HUES64 (cell line): ENCODE measurements around the gene SMIM45.

Source experiments
- H3K27ac ChIP-seq: 2 replicates; pipeline ENCODE4 v1.7.0; 2013; ENCODE audit warnings: low read depth, low read length, inconsistent platforms
- H3K27me3 ChIP-seq: 2 replicates; pipeline ENCODE4 v1.6.1; 2013; ENCODE audit warnings: mild to moderate bottlenecking, low read length; ENCODE audit not compliant: insufficient read depth
- H3K36me3 ChIP-seq: 2 replicates; pipeline ENCODE4 v1.6.1; 2013; ENCODE audit warnings: mild to moderate bottlenecking, low read length; ENCODE audit not compliant: insufficient read depth
- H3K4me1 ChIP-seq: 2 replicates; pipeline ENCODE4 v1.6.1; 2013; ENCODE audit warnings: mild to moderate bottlenecking, low read length, moderate library complexity; ENCODE audit not compliant: insufficient read depth
- H3K4me3 ChIP-seq: 2 replicates; pipeline ENCODE4 v1.5.1; 2013; ENCODE audit warnings: mild to moderate bottlenecking, low read length, moderate library complexity
- H3K9ac ChIP-seq: 2 replicates; pipeline ENCODE4 v1.6.1; 2013; ENCODE audit warnings: mild to moderate bottlenecking, low read depth, low read length
- H3K9me3 ChIP-seq: 2 replicates; pipeline ENCODE4 v1.6.1; 2013; ENCODE audit warnings: low read depth, low read length; ENCODE audit not compliant: insufficient read depth
- WGBS: fragments of 150-250, 120-280 bp; methylation state at CpG from one replicate; pipeline ENCODE4 v1.1.7; 2013; ENCODE audit warnings: missing lambda C conversion rate; 5-methylcytosine and 5-hydroxymethylcytosine counted together

SMIM45 gene

GRCh38 chr22:41964112-41964491, 12.2 kb downstream of the SMIM45 start:
- no peaks in the 10 kb centered on the region for H3K27me3 ChIP-seq
- no peak overlapping the region for H3K27ac ChIP-seq
- H3K4me3 ChIP-seq = no peak overlapping the region
- no peak overlapping the region for H3K9ac ChIP-seq
- no peaks in the 10 kb centered on the region for H3K9me3 ChIP-seq
- H3K36me3 ChIP-seq = no peaks in the 10 kb centered on the region
- 75% methylated on average over 5 of the region's 5 CpGs for WGBS
- H3K4me1 ChIP-seq = 0 out of 2 replicates have a peak, but pooled peaks cover 9% of the 10 kb centered on the region

DNA sequence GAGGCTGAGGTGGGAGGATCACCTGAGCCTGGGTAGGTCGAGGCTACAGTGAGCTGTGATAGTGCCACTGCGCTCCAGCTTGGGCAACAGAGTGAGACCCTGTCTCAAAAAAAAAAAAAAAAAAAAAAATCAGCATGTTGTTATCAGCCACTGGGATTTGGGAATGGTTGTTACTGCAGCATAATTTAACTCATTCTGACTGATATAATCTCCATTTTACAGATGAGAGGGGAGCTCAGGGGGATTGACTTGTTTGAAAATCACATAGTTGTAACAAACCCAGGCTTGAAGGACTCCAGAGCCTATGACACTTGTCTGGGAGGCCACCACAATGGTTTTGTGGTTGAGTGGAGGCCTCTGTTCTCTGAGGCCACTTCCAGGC, 14.3 kb downstream of the SMIM45 start:
- H3K27me3 ChIP-seq = no peaks in the 10 kb centered on the region
- H3K4me3 ChIP-seq = no peak overlapping the region
- H3K27ac ChIP-seq = no peak overlapping the region
- no peaks in the 10 kb centered on the region for H3K36me3 ChIP-seq
- 0 out of 2 replicates have a peak, but pooled peaks cover 9% of the 10 kb centered on the region for H3K4me1 ChIP-seq
- WGBS = 88% methylated on average over 2 of the region's 2 CpGs
- no peak overlapping the region for H3K9ac ChIP-seq
- H3K9me3 ChIP-seq = no peaks in the 10 kb centered on the region

- no peak overlapping the region for H3K4me3 ChIP-seq
- H3K4me1 ChIP-seq = 0 out of 2 replicates have a peak, but pooled peaks cover 9% of the 10 kb centered on the region
- no peaks in the 10 kb centered on the region for H3K36me3 ChIP-seq
- WGBS = 46% methylated on average over 8 of the region's 8 CpGs
- H3K27me3 ChIP-seq = no peaks in the 10 kb centered on the region
- no peaks in the 10 kb centered on the region for H3K9me3 ChIP-seq
- no peak overlapping the region for H3K9ac ChIP-seq
- no peak overlapping the region for H3K27ac ChIP-seq
Measured at GRCh38 chr22:41966607-41967240, 14.8 kb downstream of the SMIM45 start.

- Histone ChIP-seq H3K4me3 (no peak overlapping the region), H3K9me3 (no peaks in the 10 kb centered on the region), H3K27ac (no peak overlapping the region), H3K27me3 (peaks cover 6% of the 10 kb centered on the region; the same call in 1 of the 2 replicates), H3K4me1 (0 out of 2 replicates have a peak, but pooled peaks cover 9% of the 10 kb centered on the region), H3K9ac (no peak overlapping the region), H3K36me3 (no peaks in the 10 kb centered on the region)
- WGBS = 75% methylated on average over 9 of the region's 9 CpGs
Measured at GRCh38 chr22:41968601-41969000, 16.7 kb downstream of the SMIM45 start.

- Histone ChIP-seq H3K9ac (no peak within 1 kb of the TSS), H3K27ac (no peak within 1 kb of the TSS), H3K4me1 (0 out of 2 replicates have a peak, but pooled peaks cover 3% of the 10 kb centered on the region), H3K36me3 (no peaks in the 10 kb centered on the region), H3K4me3 (no peak within 1 kb of the TSS), H3K9me3 (no peaks in the 10 kb centered on the region), H3K27me3 (peaks cover 9% of the 10 kb centered on the region; the same call in 1 of the 2 replicates)
- 57% methylated on average over 8 of the region's 8 CpGs for WGBS
Measured at GRCh38 chr22:41969110-41969646, 17.2 kb downstream of the SMIM45 start, which contains the start of gene SEPTIN3. Gene SEPTIN3, plus strand, starts transcription at chr22:41969443. Its CDS starts 2,050 bp downstream, at chr22:41971493.

DNA sequence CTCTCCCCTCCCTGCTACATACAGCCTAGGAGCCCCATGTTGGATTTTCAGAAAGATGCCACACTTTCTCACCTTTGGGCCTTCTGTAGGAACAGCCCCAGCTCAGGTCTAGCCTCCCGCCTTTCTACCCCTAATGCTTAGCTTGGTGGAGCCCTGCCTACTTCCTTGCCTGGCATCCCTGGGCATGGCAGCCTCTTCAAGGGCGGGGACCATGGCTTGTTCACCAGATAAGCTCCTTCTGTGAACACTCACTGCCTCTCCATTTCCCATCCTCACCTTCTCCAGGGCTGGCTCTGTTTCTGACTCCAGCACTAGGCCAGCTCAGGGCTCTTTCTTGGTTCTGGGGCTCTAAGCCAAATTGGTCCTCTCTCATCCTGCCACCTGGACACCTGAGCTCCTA, 18.7 kb downstream of the SMIM45 start:
- Histone ChIP-seq H3K27ac (no peak overlapping the region), H3K36me3 (no peaks in the 10 kb centered on the region), H3K9ac (no peak overlapping the region), H3K27me3 (peaks cover 19% of the 10 kb centered on the region), H3K4me1 (no peaks in the 10 kb centered on the region), H3K4me3 (no peak overlapping the region), H3K9me3 (no peaks in the 10 kb centered on the region)
- WGBS = 94% methylated on average over 2 of the region's 2 CpGs

DNA sequence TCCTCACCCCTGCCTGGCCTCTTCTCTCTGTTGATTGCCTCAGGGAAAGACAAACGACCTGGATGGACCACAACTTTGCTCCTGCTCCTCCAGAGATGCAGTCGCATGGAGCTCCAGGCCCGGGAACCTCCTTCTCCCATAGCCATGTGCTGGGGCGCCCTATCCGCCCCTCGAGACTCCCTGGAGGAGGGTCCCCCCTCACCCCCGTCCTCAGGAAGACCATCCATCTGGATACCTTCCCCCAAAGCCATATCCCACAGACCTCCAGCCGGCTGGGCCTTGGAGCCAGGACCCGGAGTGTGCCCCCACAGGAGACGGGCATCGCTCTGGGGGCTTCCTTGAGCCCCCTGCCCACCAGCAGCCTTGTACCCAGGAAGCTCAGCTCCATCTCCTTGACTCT, 19.5 kb downstream of the SMIM45 start:
- H3K4me3 ChIP-seq = no peak overlapping the region
- H3K27ac ChIP-seq = no peak overlapping the region
- no peaks in the 10 kb centered on the region for H3K36me3 ChIP-seq
- H3K9me3 ChIP-seq = no peaks in the 10 kb centered on the region
- peaks cover 28% of the 10 kb centered on the region for H3K27me3 ChIP-seq
- H3K9ac ChIP-seq = no peak overlapping the region
- H3K4me1 ChIP-seq = no peaks in the 10 kb centered on the region
- 88% methylated on average over 11 of the region's 11 CpGs for WGBS

DNA sequence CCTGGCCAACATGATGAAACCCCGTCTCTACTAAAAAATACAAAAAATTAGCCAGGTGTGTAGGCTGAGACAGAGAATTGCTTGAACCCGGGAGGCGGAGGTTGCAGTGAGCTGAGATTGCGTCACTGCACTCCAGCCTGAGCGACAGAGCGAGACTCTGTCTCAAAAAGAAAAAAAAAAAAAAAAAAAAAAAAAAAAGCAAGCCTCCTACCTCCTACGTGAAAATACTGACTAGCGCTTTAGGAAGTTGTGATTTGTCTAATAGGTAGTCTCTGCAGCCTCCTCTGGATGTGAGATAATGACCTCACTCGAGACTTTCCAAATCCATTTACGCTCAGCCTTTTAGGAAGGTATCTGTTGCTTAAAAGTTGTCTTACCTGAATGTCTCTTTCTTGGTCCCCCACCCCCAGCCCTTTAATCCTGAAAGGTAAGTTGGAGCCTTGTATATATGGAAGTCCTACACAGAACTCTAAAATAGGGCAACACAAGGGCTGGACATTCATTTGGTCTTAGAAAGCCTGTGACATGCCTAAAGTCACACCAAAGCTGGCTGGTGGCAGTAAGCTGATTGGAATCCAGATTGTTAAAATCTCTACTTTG, 22.8 kb downstream of the SMIM45 start:
- WGBS = 86% methylated on average over 7 of the region's 10 CpGs
- H3K4me1 ChIP-seq = peaks cover 10% of the 10 kb centered on the region; the same call in 1 of the 2 replicates
- no peaks in the 10 kb centered on the region for H3K9me3 ChIP-seq
- no peak overlapping the region for H3K9ac ChIP-seq
- no peak overlapping the region for H3K27ac ChIP-seq
- H3K4me3 ChIP-seq = no peak overlapping the region
- H3K27me3 ChIP-seq = peaks cover 42% of the 10 kb centered on the region
- H3K36me3 ChIP-seq = no peaks in the 10 kb centered on the region

DNA sequence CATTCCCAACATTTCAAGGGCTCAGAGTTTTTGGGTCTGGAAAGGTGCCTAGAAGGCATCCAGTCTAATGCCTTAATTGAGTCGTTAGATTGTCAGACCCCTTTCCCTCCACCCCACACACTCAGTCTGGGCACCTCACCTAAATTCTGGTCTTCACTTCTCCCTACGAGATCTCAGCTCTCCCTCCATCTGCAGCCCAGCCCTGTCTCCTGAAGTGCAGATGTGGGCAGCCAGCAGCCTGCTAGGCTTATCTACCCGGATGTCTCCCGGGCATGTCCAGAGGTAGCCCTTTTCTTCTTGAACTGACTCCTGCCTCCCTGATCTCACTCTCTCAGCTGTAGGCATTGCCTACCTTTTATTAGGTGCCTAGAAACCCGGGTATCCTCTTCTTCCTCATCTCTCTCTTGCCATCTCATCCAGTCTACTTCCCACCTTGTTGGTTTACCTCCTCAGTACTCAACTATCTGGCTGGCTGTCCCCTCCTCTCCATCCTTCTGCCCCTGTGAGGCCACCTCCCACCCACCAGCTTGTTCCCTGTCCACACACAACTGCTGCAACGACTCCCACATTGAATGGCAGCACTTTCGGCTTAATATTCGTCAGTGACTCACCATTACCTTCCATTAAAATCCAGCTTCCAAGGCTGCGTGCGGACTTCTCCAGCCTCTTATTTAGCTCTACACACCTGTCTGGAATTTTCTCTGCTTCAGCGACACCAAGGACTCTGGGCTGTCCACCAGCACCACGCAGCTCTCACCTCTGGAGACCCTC, 23.5 kb downstream of the SMIM45 start:
- H3K27me3 ChIP-seq = peaks cover 42% of the 10 kb centered on the region

GRCh38 chr22:41976070-41976901, 24.3 kb downstream of the SMIM45 start:
- Histone ChIP-seq H3K4me1 (peaks cover 10% of the 10 kb centered on the region; the same call in 1 of the 2 replicates), H3K27ac (no peak overlapping the region), H3K36me3 (no peaks in the 10 kb centered on the region), H3K27me3 (peaks cover 42% of the 10 kb centered on the region), H3K9me3 (no peaks in the 10 kb centered on the region), H3K9ac (peak overlapping the region; percentile 43; the same call in 1 of the 2 replicates), H3K4me3 (peak overlapping the region; percentile 70)
- WGBS = 3% methylated on average over 72 of the region's 72 CpGs

More for the DNA sequence above, 23.5 kb downstream of the SMIM45 start:
- Histone ChIP-seq H3K4me1 (peaks cover 10% of the 10 kb centered on the region; the same call in 1 of the 2 replicates), H3K9me3 (no peaks in the 10 kb centered on the region), H3K36me3 (no peaks in the 10 kb centered on the region), H3K27ac (no peak overlapping the region), H3K9ac (no peak overlapping the region), H3K4me3 (no peak overlapping the region)
- WGBS = 79% methylated on average over 12 of the region's 12 CpGs
